A549 (cell line): ENCODE measurements around the gene RNF5. TPM values are rescaled to one million over a fixed set of nuclear protein-coding genes. Genes with fewer than 3 reads are reported as not detected.

Experiments
- ATAC-seq, 2 experiments: fragments of 200-7000 bp in 1 of 2; fragments of >200 bp in 1 of 2; cut with Nextera tagmentation in 1 of 2; cut with Tn5 transposase in 1 of 2; 3 replicates each; pipeline versions ENCODE4 v1.8.0 to v1.9.1; 2018 to 2020; ENCODE audit warnings: mild to moderate bottlenecking in 1 of 2, moderate library complexity in 1 of 2
- CTCF ChIA-PET: fragments of 300-600 bp; sonication (Branson Sonifier 250); formaldehyde crosslinking; extraction: SDS; loops from one replicate; lab custom pipeline; 2021; ENCODE audit warnings: antibody characterized with exemption, inconsistent platforms; lab: Yijun Ruan, JAX
- POLR2A ChIA-PET: fragments of 350-600 bp; formaldehyde crosslinking; extraction: SDS; loops from one replicate; lab custom pipeline; 2021; ENCODE audit warnings: antibody characterized with exemption, inconsistent platforms; lab: Yijun Ruan, JAX
- DNase-seq, 2 experiments: peaks; one replicate each; pipeline versions ENCODE4 v3.0.0 to v3.0.0-alpha.2; 2011 to 2016; ENCODE audit warnings: low read depth in 1 of 2, low spot score in 1 of 2
- FAIRE-seq: peaks from 2 replicates; lab custom pipeline; 2011; peaks lifted over from hg19 to GRCh38; lab: Jason Lieb, UNC
- H3K27ac ChIP-seq, 2 experiments: fragments of >200 bp; sonication (Bioruptor Twin); formaldehyde crosslinking; 3 replicates each; pipeline ENCODE4 v1.5.1; 2016 to 2017
- H3K4me1 ChIP-seq: fragments of >200 bp; sonication (Bioruptor Twin); formaldehyde crosslinking; 3 replicates; pipeline ENCODE4 v1.6.1; 2016
- H3K4me2 ChIP-seq: fragments of >200 bp; sonication (Bioruptor Twin); formaldehyde crosslinking; 3 replicates; pipeline ENCODE4 v1.6.1; 2016
- H3K4me3 ChIP-seq: fragments of >200 bp; sonication (Bioruptor Twin); formaldehyde crosslinking; 3 replicates; pipeline ENCODE4 v1.5.1; 2016
- H3K9me3 ChIP-seq: fragments of >200 bp; sonication (Bioruptor Twin); formaldehyde crosslinking; 3 replicates; pipeline ENCODE4 v1.6.1; 2016
- CBX2 ChIP-seq: fragments of 200-600 bp; sonication (generic); IDR thresholded peaks from 2 replicates; pipeline ENCODE4 v1.6.1; 2016; ENCODE audit warnings: low read depth, mild to moderate bottlenecking, borderline replicate concordance
- CEBPB ChIP-seq, 2 experiments: fragments of >200 bp in 1 of 2; sonication (Bioruptor Twin) in 1 of 2; formaldehyde crosslinking in 1 of 2; IDR thresholded peaks; 2 replicates each; pipeline ENCODE4 v1.6.1; 2012 to 2016
- CHD4 ChIP-seq: fragments of 200-600 bp; sonication (generic); IDR thresholded peaks from 2 replicates; pipeline ENCODE4 v1.6.1; 2016; ENCODE audit warnings: antibody characterized with exemption, mild to moderate bottlenecking, borderline replicate concordance
- E2F6 ChIP-seq: IDR thresholded peaks from 2 replicates; pipeline ENCODE4 v1.6.1; 2012; ENCODE audit warnings: low read depth, borderline replicate concordance
- EHMT2 ChIP-seq: fragments of 200-600 bp; sonication (generic); IDR thresholded peaks from 2 replicates; pipeline ENCODE4 v1.6.1; 2016; ENCODE audit warnings: antibody characterized with exemption, low read depth, mild to moderate bottlenecking, moderate library complexity
- EP300 ChIP-seq, 2 experiments: fragments of >200 bp; sonication (Bioruptor Twin); formaldehyde crosslinking; IDR thresholded peaks; 2 replicates in 1 of 2; 3 replicates in 1 of 2; pipeline ENCODE4 v1.6.1; 2016 to 2017
- FOSB ChIP-seq: fragments of 250-450 bp; sonication (Bioruptor Pico); IDR thresholded peaks from 2 replicates; pipeline ENCODE4 v1.5.0; 2020; ENCODE audit warnings: mild to moderate bottlenecking, moderate library complexity
- HES2 ChIP-seq: fragments of >200 bp; sonication (Bioruptor Twin); formaldehyde crosslinking; IDR thresholded peaks from 2 replicates; pipeline ENCODE4 v1.6.1; 2016
- HEYL ChIP-seq: fragments of 250-450 bp; sonication (Bioruptor Pico); IDR thresholded peaks from 2 replicates; pipeline ENCODE4 v1.8.0; 2021; ENCODE audit warnings: mild to moderate bottlenecking, moderate library complexity
- HMGXB4 ChIP-seq: fragments of 250-450 bp; sonication (Bioruptor Pico); IDR thresholded peaks from 2 replicates; pipeline ENCODE4 v1.5.0; 2021; ENCODE audit warnings: mild to moderate bottlenecking, moderate library complexity, borderline replicate concordance
- HOXB13 ChIP-seq: fragments of 250-450 bp; sonication (Bioruptor Pico); IDR thresholded peaks from 2 replicates; pipeline ENCODE4 v1.5.0; 2020; ENCODE audit warnings: low read depth, mild to moderate bottlenecking, moderate library complexity
- JUN ChIP-seq, 2 experiments: fragments of >200 bp; sonication (Bioruptor Twin); formaldehyde crosslinking; IDR thresholded peaks; 2 replicates in 1 of 2; 3 replicates in 1 of 2; pipeline ENCODE4 v1.6.1; 2016 to 2017
- KDM1A ChIP-seq: fragments of 200-600 bp; sonication (generic); IDR thresholded peaks from 2 replicates; pipeline ENCODE4 v1.6.1; 2016; ENCODE audit warnings: low read depth, mild to moderate bottlenecking
- KDM5A ChIP-seq: fragments of 200-600 bp; sonication (generic); IDR thresholded peaks from 2 replicates; pipeline ENCODE4 v1.6.1; 2016; ENCODE audit warnings: antibody characterized with exemption, mild to moderate bottlenecking
- MAX ChIP-seq: IDR thresholded peaks from 2 replicates; pipeline ENCODE4 v1.6.1; 2012
- NFE2L2 ChIP-seq: fragments of 150-350 bp; conservative IDR thresholded peaks from 2 replicates; pipeline ENCODE4 v1.6.1; 2014; ENCODE audit warnings: low read length
- REST ChIP-seq: fragments of 200-600 bp; sonication (generic); IDR thresholded peaks from 2 replicates; pipeline ENCODE4 v1.6.1; 2016; ENCODE audit warnings: antibody characterized with exemption, mild to moderate bottlenecking, moderate library complexity
- RFX5 ChIP-seq: fragments of 450-650 bp; IDR thresholded peaks from 2 replicates; pipeline ENCODE4 v1.7.1; 2014; ENCODE audit warnings: antibody characterized with exemption, mild to moderate bottlenecking, moderate library complexity
- TP53 ChIP-seq: fragments of 250-450 bp; sonication (Bioruptor Pico); IDR thresholded peaks from 2 replicates; pipeline ENCODE4 v1.5.0; 2021; ENCODE audit warnings: mild to moderate bottlenecking, moderate library complexity
- ZNF302 ChIP-seq: fragments of 250-450 bp; sonication (Bioruptor Pico); IDR thresholded peaks from 2 replicates; pipeline ENCODE4 v1.9.0; 2021; ENCODE audit warnings: inconsistent platforms, mild to moderate bottlenecking, moderate library complexity
- WGBS: methylation state at CpG from one replicate; pipeline ENCODE4 v1.1.6; 2017; ENCODE audit errors: missing lambda C conversion rate; 5-methylcytosine and 5-hydroxymethylcytosine counted together
- polyA plus RNA-seq, 4 experiments: library from polyadenylated mRNA; depleted of rRNA in 3 of 4; stranded (reverse); fragments of >200 nt; fragmentation: RNase III in 1 of 4; extraction: RNeasy Plus Mini Kit Qiagen cat#74134 plus additional on column Dnase treatment in 1 of 4; gene quantifications; 2 replicates in 3 of 4; 3 replicates in 1 of 4; pipeline ENCODE4 v1.2.3, GENCODE V29; 2011 to 2017
- small RNA-seq, 6 experiments: library from RNA; depleted of rRNA; stranded (forward); fragments of <200 nt; gene quantifications; one replicate each; pipeline ENCODE3, GENCODE V24; 2012

Gene RNF5
- polyA plus RNA-seq, 2 of the 4 experiments (the other 2 are of a cell fraction), result 54.1 to 62.7 TPM

- ChIA-PET CTCF (no interaction called here), POLR2A (no interaction called here)
- ATAC-seq (no peak), FAIRE-seq (no peak), DNase-seq (no peak)
- Histone ChIP-seq H3K9me3 (no peaks in the 10 kb centered on the region), H3K27ac (no peak overlapping the region), H3K4me2 (no peak overlapping the region), H3K4me1 (no peaks in the 10 kb centered on the region), H3K4me3 (no peak overlapping the region)
- TF ChIP-seq FOSB (CRISPR knock-in tag) (no peak), ZNF302 (no peak), CHD4 (no peak), MAX (no peak)
- 49% methylated on average over 2 of the region's 2 CpGs for WGBS
These were observed 46.5 kb downstream of the RNF5 start for GRCh38 chr6:32224696-32225095.

- Histone ChIP-seq H3K27ac (no peak overlapping the region), H3K4me1 (no peaks in the 10 kb centered on the region), H3K9me3 (no peaks in the 10 kb centered on the region), H3K4me2 (no peak overlapping the region), H3K4me3 (no peak overlapping the region)
- ChIA-PET POLR2A (no interaction called here), CTCF (no interaction called here)
- 80% methylated on average over 7 of the region's 7 CpGs for WGBS
- DNase-seq, result no peak
- TF ChIP-seq HES2 (no peak), EP300 (IDR thresholded peaks at IDR 0.05) (no peak), HEYL (no peak), HOXB13 (no peak), CEBPB (IDR thresholded peaks at IDR 0.05) (no peak), ZNF302 (no peak), RFX5 (no peak), JUN (IDR thresholded peaks at IDR 0.05) (no peak), KDM1A (no peak), EHMT2 (no peak), REST (no peak), E2F6 (no peak), FOSB (CRISPR knock-in tag) (no peak), CHD4 (no peak), KDM5A (no peak), CBX2 (no peak), NFE2L2 (no peak), TP53 (CRISPR knock-in tag) (no peak), HMGXB4 (CRISPR knock-in tag) (no peak)
- FAIRE-seq, result no peak
- ATAC-seq, result no peak
These were observed 48.2 kb downstream of the RNF5 start for GRCh38 chr6:32226434-32226833.

Small RNA genes lying within 50 kb of the gene (small RNA-seq; reads per million reads assigned to genes)
- 0 reads per million in 6 experiments for gene AL662884.1
- 0 reads per million in 6 experiments for gene MIR6833

Other genes starting within 250 kb of the RNF5 start
- gene CFB, start 232.3 kb upstream of the RNF5 start, polyA plus RNA-seq (2011; rRNA removed), result 5.6 and 8.6 TPM in 2 replicates
- 2.7 to 4.9 TPM (median 4.4 TPM) in 3 replicates for gene CFB, start 232.3 kb upstream of the RNF5 start, polyA plus RNA-seq (2017; fragmentation: RNase III; extraction: RNeasy Plus Mini Kit Qiagen cat#74134 plus additional on column Dnase treatment)
- gene NELFE, start 219.4 kb upstream of the RNF5 start, polyA plus RNA-seq (2011; rRNA removed), result 54.1 and 64.2 TPM in 2 replicates
- gene NELFE, start 219.4 kb upstream of the RNF5 start, polyA plus RNA-seq (2017; fragmentation: RNase III; extraction: RNeasy Plus Mini Kit Qiagen cat#74134 plus additional on column Dnase treatment), result 70.6 to 73.6 TPM (median 72.4 TPM) in 3 replicates
- gene SKIC2, start 219.2 kb upstream of the RNF5 start, polyA plus RNA-seq (2011; rRNA removed), result 20.8 and 23.4 TPM in 2 replicates
- gene SKIC2, start 219.2 kb upstream of the RNF5 start, polyA plus RNA-seq (2017; fragmentation: RNase III; extraction: RNeasy Plus Mini Kit Qiagen cat#74134 plus additional on column Dnase treatment), result 33.2 to 40.5 TPM (median 37.5 TPM) in 3 replicates
- gene DXO, start 206.3 kb upstream of the RNF5 start, polyA plus RNA-seq (2011; rRNA removed), result 12.7 and 16.0 TPM in 2 replicates
- gene DXO, start 206.3 kb upstream of the RNF5 start, polyA plus RNA-seq (2017; fragmentation: RNase III; extraction: RNeasy Plus Mini Kit Qiagen cat#74134 plus additional on column Dnase treatment), result 11.6 to 15.6 TPM (median 14.6 TPM) in 3 replicates
- 1.6 and 1.8 TPM in 2 replicates for gene C4A, start 196.3 kb upstream of the RNF5 start, polyA plus RNA-seq (2011; rRNA removed)
- gene C4A, start 196.3 kb upstream of the RNF5 start, polyA plus RNA-seq (2017; fragmentation: RNase III; extraction: RNeasy Plus Mini Kit Qiagen cat#74134 plus additional on column Dnase treatment), result 1.3 to 1.4 TPM (median 1.4 TPM) in 3 replicates
- gene C4B, start 163.6 kb upstream of the RNF5 start, polyA plus RNA-seq (2011; rRNA removed), result 1.2 and 1.3 TPM in 2 replicates
- 1.0 to 1.3 TPM (median 1.3 TPM) in 3 replicates for gene C4B, start 163.6 kb upstream of the RNF5 start, polyA plus RNA-seq (2017; fragmentation: RNase III; extraction: RNeasy Plus Mini Kit Qiagen cat#74134 plus additional on column Dnase treatment)
- not detected in 2 replicates for gene CYP21A2, start 140.0 kb upstream of the RNF5 start, polyA plus RNA-seq (2011; rRNA removed)
- gene CYP21A2, start 140.0 kb upstream of the RNF5 start, polyA plus RNA-seq (2017; fragmentation: RNase III; extraction: RNeasy Plus Mini Kit Qiagen cat#74134 plus additional on column Dnase treatment), result not detected in 3 replicates
- gene TNXB, start 69.1 kb upstream of the RNF5 start, polyA plus RNA-seq (2011; rRNA removed), result 0.80 and 1.3 TPM in 2 replicates
- 0.51 to 1.7 TPM (median 0.64 TPM) in 3 replicates for gene TNXB, start 69.1 kb upstream of the RNF5 start, polyA plus RNA-seq (2017; fragmentation: RNase III; extraction: RNeasy Plus Mini Kit Qiagen cat#74134 plus additional on column Dnase treatment)
- gene ATF6B, start 50.2 kb upstream of the RNF5 start, polyA plus RNA-seq (2011; rRNA removed), result 19.3 and 41.2 TPM in 2 replicates
- gene ATF6B, start 50.2 kb upstream of the RNF5 start, polyA plus RNA-seq (2017; fragmentation: RNase III; extraction: RNeasy Plus Mini Kit Qiagen cat#74134 plus additional on column Dnase treatment), result 23.1 to 33.8 TPM (median 29.0 TPM) in 3 replicates
- gene FKBPL, start 48.1 kb upstream of the RNF5 start, polyA plus RNA-seq (2011; rRNA removed), result 3.5 and 3.8 TPM in 2 replicates
- 7.0 to 7.5 TPM (median 7.2 TPM) in 3 replicates for gene FKBPL, start 48.1 kb upstream of the RNF5 start, polyA plus RNA-seq (2017; fragmentation: RNase III; extraction: RNeasy Plus Mini Kit Qiagen cat#74134 plus additional on column Dnase treatment)
- 0.19 and 0.40 TPM in 2 replicates for gene PRRT1, start 26.5 kb upstream of the RNF5 start, polyA plus RNA-seq (2011; rRNA removed)
- 0.52 to 1.0 TPM (median 0.63 TPM) in 3 replicates for gene PRRT1, start 26.5 kb upstream of the RNF5 start, polyA plus RNA-seq (2017; fragmentation: RNase III; extraction: RNeasy Plus Mini Kit Qiagen cat#74134 plus additional on column Dnase treatment)
- 11.7 and 18.2 TPM in 2 replicates for gene PPT2, start 24.3 kb upstream of the RNF5 start, polyA plus RNA-seq (2011; rRNA removed)
- gene PPT2, start 24.3 kb upstream of the RNF5 start, polyA plus RNA-seq (2017; fragmentation: RNase III; extraction: RNeasy Plus Mini Kit Qiagen cat#74134 plus additional on column Dnase treatment), result 7.7 to 9.3 TPM (median 9.2 TPM) in 3 replicates
- gene EGFL8, start 13.8 kb upstream of the RNF5 start, polyA plus RNA-seq (2011; rRNA removed), result 1.6 and 2.0 TPM in 2 replicates
- 2.8 to 3.1 TPM (median 2.9 TPM) in 3 replicates for gene EGFL8, start 13.8 kb upstream of the RNF5 start, polyA plus RNA-seq (2017; fragmentation: RNase III; extraction: RNeasy Plus Mini Kit Qiagen cat#74134 plus additional on column Dnase treatment)
- gene AGPAT1, start 2.3 kb upstream of the RNF5 start, polyA plus RNA-seq (2011; rRNA removed), result 40.6 and 50.0 TPM in 2 replicates
- 28.7 to 30.0 TPM (median 29.4 TPM) in 3 replicates for gene AGPAT1, start 2.3 kb upstream of the RNF5 start, polyA plus RNA-seq (2017; fragmentation: RNase III; extraction: RNeasy Plus Mini Kit Qiagen cat#74134 plus additional on column Dnase treatment)
- gene AGER, start 5.8 kb downstream of the RNF5 start, polyA plus RNA-seq (2011; rRNA removed), result 1.4 and 1.6 TPM in 2 replicates
- 1.4 to 2.4 TPM (median 2.1 TPM) in 3 replicates for gene AGER, start 5.8 kb downstream of the RNF5 start, polyA plus RNA-seq (2017; fragmentation: RNase III; extraction: RNeasy Plus Mini Kit Qiagen cat#74134 plus additional on column Dnase treatment)
- 27.0 and 27.4 TPM in 2 replicates for gene PBX2, start 11.8 kb downstream of the RNF5 start, polyA plus RNA-seq (2011; rRNA removed)
- 24.8 to 32.5 TPM (median 30.8 TPM) in 3 replicates for gene PBX2, start 11.8 kb downstream of the RNF5 start, polyA plus RNA-seq (2017; fragmentation: RNase III; extraction: RNeasy Plus Mini Kit Qiagen cat#74134 plus additional on column Dnase treatment)
- gene GPSM3, start 14.2 kb downstream of the RNF5 start, polyA plus RNA-seq (2011; rRNA removed), result 0.15 and 0.36 TPM in 2 replicates
- gene GPSM3, start 14.2 kb downstream of the RNF5 start, polyA plus RNA-seq (2017; fragmentation: RNase III; extraction: RNeasy Plus Mini Kit Qiagen cat#74134 plus additional on column Dnase treatment), result 0.19 to 0.30 TPM (median 0.22 TPM) in 3 replicates
- gene NOTCH4, start 45.7 kb downstream of the RNF5 start, polyA plus RNA-seq (2011; rRNA removed), result 0.66 and 0.70 TPM in 2 replicates
- 0.22 to 0.44 TPM (median 0.32 TPM) in 3 replicates for gene NOTCH4, start 45.7 kb downstream of the RNF5 start, polyA plus RNA-seq (2017; fragmentation: RNase III; extraction: RNeasy Plus Mini Kit Qiagen cat#74134 plus additional on column Dnase treatment)
- not detected in 2 replicates for gene TSBP1, start 193.5 kb downstream of the RNF5 start, polyA plus RNA-seq (2011; rRNA removed)
- gene TSBP1, start 193.5 kb downstream of the RNF5 start, polyA plus RNA-seq (2017; fragmentation: RNase III; extraction: RNeasy Plus Mini Kit Qiagen cat#74134 plus additional on column Dnase treatment), result not detected in 3 replicates
- not detected in 2 replicates for gene BTNL2, start 228.8 kb downstream of the RNF5 start, polyA plus RNA-seq (2011; rRNA removed)
- gene BTNL2, start 228.8 kb downstream of the RNF5 start, polyA plus RNA-seq (2017; fragmentation: RNase III; extraction: RNeasy Plus Mini Kit Qiagen cat#74134 plus additional on column Dnase treatment), result not detected in 3 replicates